MM.1S (cell line): ENCODE measurements around the gene IRAK4.

ENCODE experiments used
- EZH2phosphoT487 ChIP-seq: fragments of 300-600 bp; sonication (generic); IDR thresholded peaks from 2 replicates; pipeline ENCODE4 v1.6.1; 2018; ENCODE audit warnings: antibody characterized with exemption, low read length
- TF ChIP-seq, protein P1 (sequence below): fragments of 300-600 bp; sonication (generic); IDR thresholded peaks from 2 replicates; pipeline ENCODE4 v1.5.1; 2016; ENCODE audit warnings: antibody characterized with exemption, low read length, mixed read lengths

DNA sequence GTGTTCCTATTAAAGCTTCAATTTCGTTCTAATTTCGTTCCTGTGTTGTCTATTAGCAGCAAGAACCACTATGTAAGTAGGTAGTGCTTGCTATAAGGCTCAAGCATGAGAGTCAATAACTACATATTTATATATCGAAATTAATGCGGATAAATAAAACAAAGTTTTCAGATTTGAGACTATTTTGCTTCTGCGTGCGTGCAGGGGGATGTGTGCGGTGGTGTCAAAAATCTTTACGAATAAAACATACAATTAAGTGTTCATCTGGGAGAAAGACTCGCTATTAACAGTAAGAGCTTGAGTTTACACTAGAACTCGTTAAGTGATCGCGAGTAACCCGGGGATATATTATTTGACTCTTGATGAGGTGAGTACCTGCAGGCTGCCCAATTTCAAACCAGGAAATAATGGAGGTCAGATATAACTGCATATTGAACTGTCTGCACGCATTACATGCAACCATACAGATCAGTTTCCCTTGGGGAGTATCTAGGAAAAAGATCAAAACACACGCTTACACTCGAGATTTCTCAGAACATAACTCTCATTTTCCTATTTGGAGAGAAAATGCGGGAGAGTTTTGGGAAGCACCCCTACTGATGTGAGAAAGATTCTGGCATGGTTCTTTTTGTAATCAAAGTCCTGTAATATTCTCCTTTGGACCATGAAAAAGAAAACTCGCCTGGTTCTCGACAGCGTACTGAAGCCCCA, 46.6 kb downstream of the IRAK4 start:
- TF ChIP-seq, protein P1, sequence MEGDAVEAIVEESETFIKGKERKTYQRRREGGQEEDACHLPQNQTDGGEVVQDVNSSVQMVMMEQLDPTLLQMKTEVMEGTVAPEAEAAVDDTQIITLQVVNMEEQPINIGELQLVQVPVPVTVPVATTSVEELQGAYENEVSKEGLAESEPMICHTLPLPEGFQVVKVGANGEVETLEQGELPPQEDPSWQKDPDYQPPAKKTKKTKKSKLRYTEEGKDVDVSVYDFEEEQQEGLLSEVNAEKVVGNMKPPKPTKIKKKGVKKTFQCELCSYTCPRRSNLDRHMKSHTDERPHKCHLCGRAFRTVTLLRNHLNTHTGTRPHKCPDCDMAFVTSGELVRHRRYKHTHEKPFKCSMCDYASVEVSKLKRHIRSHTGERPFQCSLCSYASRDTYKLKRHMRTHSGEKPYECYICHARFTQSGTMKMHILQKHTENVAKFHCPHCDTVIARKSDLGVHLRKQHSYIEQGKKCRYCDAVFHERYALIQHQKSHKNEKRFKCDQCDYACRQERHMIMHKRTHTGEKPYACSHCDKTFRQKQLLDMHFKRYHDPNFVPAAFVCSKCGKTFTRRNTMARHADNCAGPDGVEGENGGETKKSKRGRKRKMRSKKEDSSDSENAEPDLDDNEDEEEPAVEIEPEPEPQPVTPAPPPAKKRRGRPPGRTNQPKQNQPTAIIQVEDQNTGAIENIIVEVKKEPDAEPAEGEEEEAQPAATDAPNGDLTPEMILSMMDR, result no peak
- no peak for TF ChIP-seq EZH2phosphoT487
